ENCODE data around the gene SH3RF3.

SH3RF3 gene

DNA sequence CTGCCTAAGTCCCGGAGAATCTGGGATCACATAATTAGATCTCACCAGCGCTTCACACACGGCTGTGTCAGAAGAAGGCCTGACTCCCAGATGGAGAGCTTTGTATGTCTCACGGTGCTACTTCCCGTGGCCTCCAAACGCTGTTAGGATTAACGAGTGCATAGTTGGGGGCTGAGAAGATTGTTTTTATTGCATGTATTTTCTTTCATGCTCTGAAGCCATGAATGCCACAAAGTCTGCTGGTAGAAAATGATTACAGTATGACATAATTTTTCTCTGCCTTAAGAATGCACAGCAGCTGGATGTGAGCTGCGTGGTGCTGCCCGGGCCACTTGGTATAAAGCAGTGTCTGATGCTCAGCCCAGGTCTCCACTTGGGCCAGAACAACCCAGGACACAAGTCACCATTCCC, 318.3 kb downstream of the SH3RF3 start:
- DNase-seq, result no peak

- no peak for DNase-seq
Observed at GRCh38 chr2:109447776-109448175, 318.8 kb downstream of the SH3RF3 start.

- no peak for DNase-seq
Observed at GRCh38 chr2:109448207-109448606, 319.2 kb downstream of the SH3RF3 start.

DNA sequence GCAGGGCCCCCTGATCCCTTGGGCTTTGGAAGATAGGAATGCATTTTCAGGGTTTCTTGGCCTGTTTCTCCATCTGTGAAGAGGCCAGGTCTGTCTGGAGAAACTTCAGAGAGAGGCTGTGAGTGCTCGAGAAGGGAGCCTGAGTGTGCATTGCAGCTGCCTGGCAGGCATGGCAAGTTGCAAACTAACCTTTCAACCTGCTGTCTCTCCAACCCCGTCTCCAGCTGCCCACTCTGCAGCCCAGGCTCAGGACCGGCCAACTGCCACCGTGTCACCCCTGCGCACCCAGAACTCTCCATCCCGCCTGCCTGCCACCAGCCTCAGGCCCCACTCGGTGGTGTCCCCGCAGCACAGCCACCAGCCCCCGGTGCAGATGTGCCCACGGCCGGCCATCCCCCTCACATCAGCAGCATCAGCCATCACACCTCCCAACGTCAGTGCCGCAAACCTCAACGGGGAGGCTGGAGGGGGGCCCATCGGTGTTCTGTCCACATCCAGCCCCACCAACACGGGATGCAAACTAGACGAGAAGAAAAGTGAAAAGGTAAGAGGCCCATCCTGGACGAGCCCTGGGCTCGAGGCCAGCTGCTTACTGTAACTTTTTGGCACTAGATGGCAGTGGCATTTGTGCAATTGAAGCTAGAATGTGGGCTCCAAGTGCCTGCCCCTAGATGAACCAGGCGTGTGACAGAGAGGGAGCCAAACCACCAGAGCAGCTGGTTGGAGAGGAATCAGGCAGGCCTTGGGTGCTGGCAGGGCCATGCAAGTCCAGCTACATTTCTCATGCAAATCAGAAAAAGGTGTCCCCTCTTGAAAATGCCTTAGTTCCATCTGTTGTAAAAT, 320.2 kb downstream of the SH3RF3 start:
- no peak for DNase-seq

DNA sequence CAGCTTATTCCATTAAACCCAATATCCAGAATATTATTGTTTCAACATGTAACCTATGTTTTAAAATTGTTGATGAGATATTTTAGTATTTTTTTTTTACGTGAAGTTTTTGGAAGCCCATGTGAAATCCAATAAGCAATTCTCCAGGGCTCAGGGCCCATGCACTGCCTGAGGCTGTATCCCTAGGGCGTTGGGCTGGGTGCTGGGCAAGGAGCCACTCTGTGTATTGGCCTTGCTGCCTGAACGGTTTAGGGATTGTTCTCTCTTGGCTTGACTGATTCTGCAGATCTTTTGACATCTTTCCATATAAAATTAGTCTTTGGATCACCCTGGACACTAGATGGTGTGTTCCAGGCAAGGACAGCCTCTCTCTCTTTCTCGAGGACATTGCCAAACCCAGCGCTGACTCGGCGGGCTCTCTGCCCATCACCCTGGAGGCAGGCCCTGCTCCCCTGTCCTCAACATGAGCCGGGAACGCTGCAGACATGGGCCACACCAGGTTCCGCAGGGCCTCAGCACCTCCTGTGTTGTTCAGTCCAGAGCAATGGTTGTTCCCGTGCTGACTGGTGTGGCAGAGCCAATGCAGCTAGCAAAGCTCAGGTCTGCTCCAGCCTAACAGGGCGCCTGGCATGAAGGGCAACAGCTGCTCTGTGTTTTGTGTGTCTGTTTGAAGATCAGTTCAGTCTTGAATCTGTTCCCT, 321.7 kb downstream of the SH3RF3 start:
- no peak for DNase-seq

DNA sequence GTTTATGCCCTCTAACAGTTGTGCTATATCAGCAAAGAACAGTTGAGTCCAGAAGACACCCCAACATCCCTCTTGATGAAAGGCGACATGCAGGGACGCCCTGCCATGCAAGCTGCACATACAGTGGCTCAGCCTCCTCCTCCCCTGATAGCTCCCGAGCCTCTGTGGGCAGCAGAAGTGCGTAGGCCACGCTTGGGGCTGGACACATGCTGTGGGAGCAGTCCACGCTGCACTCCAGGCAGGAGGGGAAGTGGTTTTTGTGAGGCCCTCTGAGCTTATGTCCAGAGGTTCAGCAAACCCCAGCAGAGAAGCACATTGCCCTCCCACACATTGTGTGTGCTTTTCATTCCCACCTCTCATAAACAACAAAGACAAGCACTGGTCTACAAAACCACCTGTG, 322.7 kb downstream of the SH3RF3 start:
- DNase-seq, result no peak

- DNase-seq, result no peak
Observed at GRCh38 chr2:109452318-109453305, 323.6 kb downstream of the SH3RF3 start.

DNA sequence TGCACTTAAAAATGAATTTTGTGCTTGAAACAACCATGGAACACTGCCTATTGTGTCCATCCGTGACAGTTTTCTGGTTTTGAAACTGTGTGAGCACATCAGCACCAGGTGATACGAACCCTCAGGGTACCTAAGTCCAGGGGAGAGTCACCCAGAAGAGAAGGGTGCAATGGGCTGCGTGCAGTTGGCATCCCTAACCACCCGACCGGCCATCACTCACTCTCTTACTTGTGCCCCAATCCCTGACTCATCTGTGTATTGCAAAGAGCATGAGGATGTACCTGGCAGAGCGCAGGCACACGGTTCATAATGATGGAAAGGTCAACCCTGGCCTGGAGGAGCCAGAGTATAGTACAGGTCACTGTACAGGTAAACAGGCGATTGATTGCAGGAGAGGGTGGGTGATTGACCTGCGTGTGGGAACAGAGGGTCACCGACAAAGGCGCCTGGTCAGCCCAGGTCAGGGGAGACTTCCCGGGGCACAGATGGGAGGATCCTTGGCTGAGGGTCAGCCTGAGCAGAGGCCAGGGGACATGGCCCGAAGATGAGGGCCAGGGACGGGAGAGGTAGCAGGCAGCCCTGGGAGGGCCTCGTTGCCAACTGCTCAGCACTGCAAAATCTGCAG, 324.5 kb downstream of the SH3RF3 start:
- no peak for DNase-seq

DNA sequence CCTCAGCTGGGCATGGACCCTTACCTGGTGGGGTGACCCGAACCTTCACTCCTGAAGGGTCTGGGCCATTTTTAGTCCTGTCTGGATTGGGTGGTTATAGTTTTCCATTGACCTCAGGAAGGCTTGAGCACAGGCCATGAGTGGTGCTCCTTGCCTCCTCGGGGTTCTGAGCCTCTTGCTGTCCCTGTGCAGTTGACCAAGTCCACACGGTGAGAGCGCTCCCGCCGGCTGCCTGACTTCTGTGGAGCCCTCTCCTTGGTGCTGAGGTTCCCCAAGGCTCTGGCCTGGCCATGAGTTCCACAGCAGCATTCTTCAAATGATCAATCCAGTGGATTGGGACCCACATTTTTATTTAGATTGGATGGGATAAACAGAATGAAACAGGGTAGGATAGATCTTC, 325.3 kb downstream of the SH3RF3 start:
- no peak for DNase-seq

- DNase-seq, result no peak
Observed at GRCh38 chr2:109454765-109455394, 325.9 kb downstream of the SH3RF3 start.

DNA sequence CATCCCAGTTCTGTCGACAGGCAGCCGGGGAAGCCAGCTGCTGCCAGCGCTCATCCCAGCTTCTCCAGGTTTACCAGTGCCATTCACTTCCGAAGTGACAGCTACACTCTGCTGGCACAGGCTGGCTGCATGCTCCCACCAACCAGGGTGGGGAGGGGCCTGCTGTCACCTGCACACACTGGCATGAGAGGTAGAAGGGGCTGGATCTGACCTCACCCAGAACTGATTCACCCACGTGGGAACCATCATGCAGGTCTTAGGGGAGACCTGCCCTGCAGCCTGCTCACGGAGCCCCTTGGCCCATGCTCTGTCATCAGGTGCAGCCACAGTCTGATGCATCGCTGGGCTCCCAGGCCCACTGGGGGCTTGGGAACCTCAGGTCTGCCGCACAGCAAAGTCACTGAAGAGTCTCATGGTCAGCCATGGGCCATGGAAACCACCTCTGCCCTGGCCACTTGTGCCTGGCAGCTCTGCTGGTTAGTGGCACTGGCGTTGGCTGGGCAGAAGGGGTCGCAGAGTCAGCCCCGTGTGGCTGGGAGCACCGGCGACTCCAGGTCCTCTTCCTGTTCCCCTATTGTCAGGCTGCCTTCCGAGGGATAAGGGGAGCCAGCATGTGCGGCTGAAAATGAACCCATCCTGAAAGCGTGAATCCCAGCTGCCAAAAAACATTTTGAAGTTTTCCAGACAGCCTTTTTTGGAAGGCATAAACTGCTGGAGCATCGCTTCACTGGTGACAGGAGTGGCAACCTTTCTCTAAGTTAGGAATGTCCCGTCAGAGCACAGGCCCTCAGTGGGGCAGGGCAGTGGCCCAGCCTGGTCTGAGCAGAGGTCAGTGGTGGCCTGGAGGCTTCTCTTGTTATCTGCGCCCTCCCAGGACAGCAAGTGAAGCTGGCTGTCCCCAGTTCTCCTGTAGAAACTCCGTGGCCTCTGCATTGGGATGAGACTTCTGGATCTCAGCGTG, 327.0 kb downstream of the SH3RF3 start:
- DNase-seq, result no peak

- DNase-seq, result no peak
Observed at GRCh38 chr2:109456776-109457175, 327.8 kb downstream of the SH3RF3 start.

- no peak for DNase-seq
Observed at GRCh38 chr2:109457366-109457765, 328.4 kb downstream of the SH3RF3 start.

GRCh38 chr2:109457794-109458193, 328.8 kb downstream of the SH3RF3 start:
- no peak for DNase-seq

- DNase-seq, result no peak
Observed at GRCh38 chr2:109458512-109458911, 329.5 kb downstream of the SH3RF3 start.

- DNase-seq, result no peak
Observed at GRCh38 chr2:109459485-109459884, 330.5 kb downstream of the SH3RF3 start.

GRCh38 chr2:109460553-109461324, 331.7 kb downstream of the SH3RF3 start:
- DNase-seq, result no peak

- DNase-seq, result no peak
Observed at GRCh38 chr2:109463236-109463635, 334.2 kb downstream of the SH3RF3 start.

DNA sequence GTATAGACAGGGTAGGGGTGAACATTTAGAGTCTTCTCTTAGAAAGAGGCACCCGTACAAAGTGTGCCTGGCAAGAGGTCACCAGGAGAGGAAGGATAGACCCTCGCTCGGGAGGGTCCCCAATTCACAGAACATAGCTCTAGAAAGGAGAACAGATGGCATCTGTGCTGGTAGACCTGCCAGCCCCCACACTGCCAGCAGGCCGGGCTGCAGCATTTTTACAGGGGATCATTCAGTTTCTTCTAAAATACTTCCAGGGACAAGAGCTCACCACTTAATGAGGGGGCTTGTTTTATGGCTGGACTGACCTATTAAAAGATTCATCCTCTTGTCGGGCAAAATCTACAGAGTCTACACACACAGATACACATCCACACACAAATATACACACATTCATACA, 334.9 kb downstream of the SH3RF3 start:
- no peak for DNase-seq

Data from activated CD4-positive, alpha-beta T cell treated with anti-CD3 and anti-CD28 coated beads for 4 hours (primary cell).